HG02571 (cell line): ENCODE data around the gene UNK.
"Not testable (repeated sequence)": the region's sequence is repeated elsewhere in the genome, so short reads cannot be mapped to it uniquely, and the experiment has no call there.

Experiments
- ATAC-seq: cut with Tn5 transposase; IDR thresholded peaks from one replicate; pipeline ENCODE4 v1.9.1; 2021; ENCODE audit warnings: mild to moderate bottlenecking, moderate library complexity; ENCODE audit not compliant: unreplicated experiment

The UNK gene

GRCh38 chr17:75793460-75793859 is 8.9 kb downstream of the UNK start:
- ATAC-seq: no peak

DNA sequence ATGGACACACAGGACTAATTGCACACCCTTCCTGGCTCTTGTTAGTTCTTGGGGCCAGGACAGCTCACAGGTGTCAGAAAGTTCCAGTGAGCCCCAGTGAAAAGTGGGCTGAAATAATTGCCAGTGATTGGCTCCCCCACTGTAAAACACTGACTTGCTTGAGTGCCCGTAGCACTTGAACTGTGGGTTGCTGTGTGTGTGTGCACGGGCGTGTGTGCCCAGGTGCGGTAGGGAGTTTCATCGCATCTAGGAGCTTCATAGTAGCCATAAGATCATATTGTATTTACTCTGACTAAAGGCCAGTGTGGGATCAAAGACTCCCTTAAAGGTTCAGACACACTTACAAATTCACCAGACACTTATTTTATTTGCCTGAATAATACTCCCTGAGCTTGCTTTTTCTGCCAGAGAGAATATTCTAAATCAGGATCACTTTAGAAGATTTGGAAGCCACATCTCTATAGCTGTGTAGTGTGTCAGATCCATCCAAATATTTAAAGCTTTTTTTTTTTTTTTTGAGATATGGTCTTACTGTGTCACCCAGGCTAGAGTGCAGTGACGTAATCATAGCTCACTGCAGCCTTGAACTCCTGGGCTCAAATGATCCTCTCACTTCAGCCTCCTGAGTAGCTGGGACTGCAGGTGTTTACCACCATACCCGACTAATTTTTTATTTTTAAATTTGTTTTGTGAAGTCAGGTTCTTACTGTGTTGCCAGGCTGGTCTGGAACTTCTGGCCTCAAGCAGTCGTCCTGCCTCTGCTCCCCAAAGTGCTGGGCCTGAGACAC is 11.4 kb downstream of the UNK start:
- ATAC-seq: no peak

- ATAC-seq: no peak
Observed at GRCh38 chr17:75799402-75799801, 14.8 kb downstream of the UNK start.

GRCh38 chr17:75803883-75804282 is 19.3 kb downstream of the UNK start:
- ATAC-seq: no peak

- no peak for ATAC-seq
Observed at GRCh38 chr17:75806822-75807500, 22.4 kb downstream of the UNK start.

DNA sequence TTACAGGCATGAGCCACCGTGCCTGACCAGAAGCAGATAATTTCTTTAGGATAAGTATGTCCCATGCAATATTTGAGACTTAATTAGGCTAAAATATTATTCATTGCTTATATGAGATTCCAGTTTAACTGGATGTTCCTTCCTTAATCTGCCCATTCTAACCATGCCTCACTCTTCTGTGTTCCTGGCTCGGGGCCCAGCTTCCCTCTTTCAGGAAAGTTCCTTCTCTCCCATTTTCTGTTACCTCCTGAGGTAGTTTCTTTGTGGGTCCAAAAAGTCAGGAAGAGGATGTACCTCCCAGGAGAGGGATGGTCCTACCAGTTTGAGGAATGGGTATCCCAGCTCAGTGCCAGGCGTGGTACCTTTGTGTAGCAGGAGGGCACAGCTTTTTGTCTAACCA is 23.3 kb downstream of the UNK start:
- no peak for ATAC-seq

- no peak for ATAC-seq
Observed at GRCh38 chr17:75808549-75808904, 23.9 kb downstream of the UNK start.

DNA sequence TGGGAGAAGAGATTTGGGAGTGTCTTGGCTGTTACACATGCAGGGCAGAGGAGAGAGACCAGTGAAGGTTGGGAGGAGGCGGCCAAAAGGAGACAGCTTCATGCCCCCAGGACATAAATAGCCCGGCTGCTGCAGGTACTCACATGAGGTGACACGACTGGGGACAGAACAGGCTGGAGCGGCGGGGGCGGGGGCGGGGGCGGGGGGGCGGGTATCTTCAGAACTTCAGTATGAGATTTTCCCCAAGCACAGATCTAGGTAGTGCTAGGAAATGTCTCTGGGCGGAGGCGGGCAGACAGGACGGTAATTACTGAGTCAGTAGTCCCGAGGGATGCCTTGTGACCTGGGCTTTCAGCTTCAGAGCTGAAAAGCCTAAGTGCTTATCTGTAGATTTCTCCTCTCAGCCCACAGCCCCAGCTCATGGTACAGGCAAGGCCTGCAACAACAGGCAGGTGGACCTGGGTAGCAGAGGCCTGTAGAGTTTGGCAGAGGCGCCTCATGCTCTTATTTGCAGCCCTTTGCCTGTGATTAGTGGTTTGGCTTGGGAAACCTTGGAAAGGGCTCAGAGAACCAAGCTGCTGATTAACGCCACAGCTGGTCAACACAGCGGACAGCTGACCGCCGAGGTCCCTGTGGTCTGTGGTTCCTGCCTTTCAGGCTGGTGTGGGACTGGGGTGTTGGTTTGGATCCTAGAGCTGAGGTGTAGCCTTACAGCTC is 24.5 kb downstream of the UNK start:
- ATAC-seq: no peak

DNA sequence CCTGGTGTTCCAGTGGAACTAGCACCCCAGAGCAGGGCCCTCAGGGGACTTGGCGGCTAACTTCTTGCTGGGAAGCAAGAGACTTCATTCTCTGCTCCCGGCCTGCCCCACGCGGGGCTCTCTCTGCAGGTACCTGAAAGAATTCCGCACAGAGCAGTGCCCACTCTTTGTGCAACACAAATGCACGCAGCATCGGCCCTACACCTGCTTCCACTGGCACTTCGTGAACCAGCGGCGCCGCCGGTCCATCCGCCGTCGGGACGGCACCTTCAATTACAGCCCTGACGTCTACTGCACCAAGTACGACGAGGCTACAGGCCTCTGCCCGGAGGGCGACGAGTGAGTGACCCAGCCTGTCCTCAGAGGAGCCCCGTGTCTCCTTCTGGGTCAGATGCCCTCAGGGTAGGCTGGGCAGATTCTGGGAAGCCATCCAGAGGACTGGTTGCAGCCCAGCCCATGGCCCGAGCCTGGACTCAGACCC is 25.1 kb downstream of the UNK start:
- ATAC-seq: no peak

GRCh38 chr17:75810216-75810615 is 25.6 kb downstream of the UNK start:
- ATAC-seq: no peak

DNA sequence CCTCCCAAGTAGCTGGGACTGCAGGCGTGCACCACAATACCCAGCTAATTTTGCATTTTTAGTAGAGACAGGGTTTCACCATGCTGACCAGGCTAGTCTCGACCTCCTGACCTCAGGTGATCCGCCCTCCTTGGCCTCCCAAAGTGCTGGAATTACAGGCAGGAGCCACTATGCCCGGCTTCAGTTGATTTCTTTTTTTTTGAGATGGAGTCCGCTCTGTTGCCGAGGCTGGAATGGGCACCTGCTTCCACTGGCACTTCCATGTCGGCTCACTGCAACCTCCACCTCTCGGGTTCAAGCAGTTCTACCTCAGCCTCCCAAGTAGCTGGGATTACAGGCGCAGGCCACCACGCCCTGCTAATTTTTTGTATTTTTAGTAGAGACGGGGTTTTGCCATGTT is 26.1 kb downstream of the UNK start:
- not testable (repeated sequence) for ATAC-seq

- ATAC-seq: no peak
Observed at GRCh38 chr17:75811174-75811573, 26.6 kb downstream of the UNK start.

DNA sequence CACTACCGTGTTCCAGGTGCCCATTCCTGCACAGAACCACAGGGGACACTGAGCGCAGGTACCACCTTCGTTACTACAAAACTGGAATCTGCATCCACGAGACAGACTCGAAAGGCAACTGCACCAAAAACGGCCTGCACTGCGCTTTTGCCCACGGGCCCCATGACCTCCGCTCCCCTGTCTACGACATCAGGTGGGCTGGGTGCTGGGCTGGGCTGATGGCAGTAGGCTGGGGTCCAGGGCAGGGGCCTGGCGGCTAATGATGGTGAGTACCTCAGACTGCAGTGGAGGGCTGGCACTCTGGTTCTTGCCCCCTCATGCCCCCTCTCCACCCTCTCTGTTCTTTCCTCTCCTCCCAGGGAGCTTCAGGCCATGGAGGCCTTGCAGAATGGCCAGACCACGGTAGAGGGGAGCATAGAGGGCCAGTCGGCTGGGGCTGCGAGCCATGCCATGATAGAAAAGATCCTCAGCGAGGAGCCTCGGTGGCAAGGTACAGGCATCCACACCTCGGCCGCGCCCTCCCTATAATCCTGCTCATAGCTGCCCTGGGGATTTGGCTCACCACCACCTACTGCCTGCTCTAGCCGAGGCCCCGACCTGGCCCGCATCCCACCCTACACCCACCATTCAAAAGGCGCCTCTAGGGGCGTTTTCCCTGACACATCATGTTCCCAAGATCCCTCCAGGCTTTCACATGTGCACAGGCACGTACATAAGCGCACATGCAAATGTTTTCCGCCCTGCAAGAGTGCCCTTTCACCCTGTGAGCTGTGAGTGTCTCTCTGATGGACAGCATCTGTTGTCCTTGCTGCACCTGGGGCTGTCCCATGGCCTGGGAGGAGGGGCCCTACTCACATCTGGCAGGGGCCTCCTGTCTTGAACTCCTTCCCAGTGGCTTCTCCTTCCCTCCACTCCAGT is 27.7 kb downstream of the UNK start:
- ATAC-seq: no peak

GRCh38 chr17:75813081-75814020 is 28.7 kb downstream of the UNK start:
- no peak for ATAC-seq

DNA sequence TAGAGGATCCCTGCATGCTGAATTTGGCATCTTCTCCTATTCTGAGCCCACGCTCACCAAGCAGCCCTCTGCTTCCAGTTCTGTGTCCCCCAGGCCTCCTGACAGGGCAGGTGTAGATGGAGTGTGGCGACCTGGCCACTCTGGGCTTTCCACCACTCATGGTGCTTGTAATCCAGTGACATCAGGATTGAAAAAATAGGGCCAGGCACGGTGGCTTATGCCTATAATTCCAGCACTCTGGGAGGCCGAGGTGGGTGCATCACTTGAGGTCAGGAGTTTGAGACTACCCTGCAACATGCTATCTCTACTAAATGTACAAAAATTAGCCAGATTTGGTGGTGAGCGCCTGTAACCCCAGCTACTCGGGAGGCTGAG is 29.4 kb downstream of the UNK start:
- ATAC-seq: no peak

- ATAC-seq: no peak
Observed at GRCh38 chr17:75814900-75815373, 30.3 kb downstream of the UNK start.

- ATAC-seq: no peak
Observed at GRCh38 chr17:75815399-75815798, 30.8 kb downstream of the UNK start.

DNA sequence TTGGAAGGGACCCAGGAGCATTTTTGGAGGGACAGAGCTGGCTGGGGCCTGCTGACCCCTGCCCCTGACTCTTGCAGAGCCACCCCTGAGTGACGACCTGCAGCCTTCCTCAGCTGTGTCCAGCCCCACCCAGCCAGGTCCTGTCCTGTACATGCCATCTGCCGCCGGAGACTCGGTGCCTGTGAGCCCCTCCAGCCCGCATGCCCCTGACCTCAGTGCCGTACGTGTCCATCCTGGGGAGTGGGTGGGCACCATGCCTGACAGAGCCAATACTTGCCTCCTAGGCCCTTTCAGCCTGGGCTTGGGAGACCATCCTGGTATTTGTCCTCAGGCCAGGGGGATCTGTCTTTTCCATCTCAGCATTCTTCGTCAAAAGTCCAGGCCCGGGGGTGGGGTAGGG is 32.1 kb downstream of the UNK start:
- no peak for ATAC-seq

DNA sequence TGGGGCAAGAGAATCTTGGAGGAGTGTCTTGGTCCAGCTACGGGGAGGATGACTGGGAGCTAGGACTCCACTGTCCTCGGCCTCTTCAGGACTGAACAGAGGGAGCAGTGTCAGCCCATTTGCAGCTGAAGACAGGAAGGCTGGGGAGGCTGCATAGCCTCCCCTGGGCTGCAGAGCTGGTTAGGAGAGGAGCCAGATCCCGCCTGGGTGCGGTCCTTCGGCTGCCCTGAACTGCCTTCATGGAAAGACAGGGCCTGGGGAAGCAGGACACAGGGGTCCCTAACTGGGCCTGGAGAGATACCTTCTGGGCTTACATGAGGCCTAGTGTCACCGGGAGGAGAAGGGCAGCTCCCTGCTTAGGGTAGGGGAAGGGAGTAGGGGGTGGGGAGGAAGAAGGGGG is 33.0 kb downstream of the UNK start:
- no peak for ATAC-seq
